GM23248 (cell line): Measurements from ENCODE around the gene FAM24A.

Experiments used
- EZH2 ChIP-seq: fragments of 200-600 bp; sonication (generic); IDR thresholded peaks from 2 replicates; pipeline ENCODE4 v1.6.1; 2018; ENCODE audit warnings: antibody characterized with exemption, mild to moderate bottlenecking; ENCODE audit not compliant: insufficient read depth, poor library complexity, severe bottlenecking
- EZH2phosphoT487 ChIP-seq: fragments of 200-600 bp; sonication (generic); IDR thresholded peaks from 2 replicates; pipeline ENCODE4 v1.6.1; 2018; ENCODE audit warnings: antibody characterized with exemption, moderate library complexity, mild to moderate bottlenecking, low read depth; ENCODE audit not compliant: insufficient read depth

DNA sequence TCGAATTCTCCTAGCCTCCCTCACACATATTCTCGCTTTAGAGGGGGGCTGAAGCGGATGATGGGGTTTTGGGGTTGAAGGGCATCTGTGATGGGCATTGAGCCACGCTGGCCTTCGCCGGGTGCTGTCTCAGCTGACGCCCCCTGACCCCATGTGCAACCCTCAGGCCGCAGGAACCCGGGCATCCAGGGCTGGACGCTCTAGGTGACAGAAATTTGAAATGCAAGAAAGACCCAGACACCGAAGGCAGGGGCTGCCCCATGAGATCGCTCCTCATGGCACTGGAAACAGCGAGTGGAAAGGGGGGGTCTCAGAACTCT, 44.3 kb downstream of the FAM24A start:
- TF ChIP-seq EZH2 (no peak), EZH2phosphoT487 (no peak)
